H4 (cell line): ENCODE results near the gene UBASH3A. TPM values are rescaled to one million over a fixed set of nuclear protein-coding genes. Genes with fewer than 3 reads are reported as not detected.

Source experiments
- DNase-seq: peaks from one replicate; pipeline ENCODE4 v3.0.0-alpha.2; 2015; ENCODE audit warnings: low spot score
- total RNA-seq: library from RNA; depleted of rRNA; stranded (reverse); fragments of >200 nt; shearing (Covaris generic); gene quantifications from 2 replicates; pipeline ENCODE4 v1.2.3, GENCODE V29; 2014; rRNA removed

Gene UBASH3A
- total RNA-seq, 1 experiment from 2014 or later = not detected

DNA sequence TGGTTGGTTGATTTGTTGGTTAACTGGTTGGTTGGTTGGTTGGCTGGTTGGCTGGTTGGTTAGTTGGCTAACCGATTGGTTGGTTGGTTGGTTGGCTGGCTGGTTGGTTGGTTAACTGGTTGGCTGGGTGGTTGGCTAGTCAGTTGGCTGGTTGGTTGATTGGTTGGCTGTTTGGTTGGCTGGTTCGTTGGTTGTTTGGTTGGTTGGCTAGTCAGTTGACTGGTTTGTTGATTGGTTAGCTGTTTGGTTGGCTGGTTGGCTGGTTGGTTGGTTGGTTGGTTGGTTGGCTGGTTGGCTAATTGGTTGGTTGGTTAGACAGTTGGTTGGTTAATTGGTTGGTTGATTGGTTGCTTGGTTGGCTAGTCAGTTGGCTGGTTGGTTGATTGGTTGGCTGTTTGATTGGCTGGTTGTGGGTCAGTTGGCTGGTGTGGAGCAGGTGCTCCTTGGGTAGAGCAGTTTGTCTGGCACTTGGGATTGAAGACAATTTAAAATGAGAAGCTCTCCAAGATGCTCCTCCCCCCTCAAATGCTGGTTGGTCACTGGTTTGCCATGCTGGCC is 85.4 kb downstream of the UBASH3A start:
- DNase-seq = no peak

DNA sequence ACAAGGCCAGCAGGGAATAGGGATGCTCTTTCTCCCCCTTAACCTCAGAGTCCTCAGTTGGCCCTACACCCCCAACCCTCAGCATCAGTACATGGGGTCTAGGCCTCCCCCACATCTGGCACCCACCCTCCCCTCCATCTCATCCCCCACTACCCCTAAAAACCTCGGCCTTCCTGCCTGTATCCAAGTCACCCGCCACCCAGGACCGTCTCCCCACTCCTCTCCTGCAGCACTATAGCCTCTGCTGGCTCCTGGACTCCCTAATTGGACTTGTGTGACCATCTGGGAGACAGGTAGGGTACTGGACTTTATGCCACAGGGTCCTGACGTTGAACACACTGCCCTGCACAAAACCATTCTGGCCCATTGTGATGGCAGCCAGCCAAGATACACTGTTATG is 86.3 kb downstream of the UBASH3A start:
- no peak for DNase-seq

DNA sequence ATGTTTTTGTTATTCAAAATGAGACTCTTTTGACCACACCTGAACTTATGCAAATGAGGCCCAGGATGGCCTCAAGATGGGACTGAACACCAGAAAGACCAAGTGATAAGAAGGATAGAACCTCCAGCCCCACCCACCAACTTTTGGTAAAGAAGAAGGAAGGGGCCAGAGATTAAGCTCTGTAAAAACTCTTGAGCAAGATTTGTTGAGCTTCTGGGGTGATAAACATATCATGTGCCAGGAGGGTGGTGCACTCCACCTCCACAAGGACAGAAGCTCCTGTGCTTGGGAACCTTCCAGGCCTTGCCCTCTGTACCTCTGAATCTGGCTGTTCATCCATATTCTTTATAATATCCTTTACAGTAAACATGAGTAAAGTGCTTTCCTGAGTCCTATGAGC is 87.0 kb downstream of the UBASH3A start:
- DNase-seq = no peak

DNA sequence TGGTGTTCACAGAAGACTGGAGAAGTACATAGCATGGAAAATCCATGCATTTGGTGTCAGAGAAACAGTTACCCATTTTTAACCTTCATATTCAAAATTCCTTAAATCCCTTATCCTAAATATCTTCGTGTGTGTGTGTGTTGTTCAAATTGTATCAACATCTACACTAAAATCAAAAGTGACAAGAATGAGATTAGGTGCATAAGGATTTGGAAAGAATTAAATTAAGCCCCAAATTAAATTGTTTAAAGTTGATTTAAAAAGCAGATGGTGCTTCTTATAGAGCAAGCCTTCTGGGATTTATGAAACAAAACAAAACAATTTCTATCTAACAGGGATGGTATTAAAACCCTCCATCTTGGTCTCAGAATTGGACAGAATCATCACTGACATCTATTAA is 87.6 kb downstream of the UBASH3A start:
- DNase-seq = no peak

DNA sequence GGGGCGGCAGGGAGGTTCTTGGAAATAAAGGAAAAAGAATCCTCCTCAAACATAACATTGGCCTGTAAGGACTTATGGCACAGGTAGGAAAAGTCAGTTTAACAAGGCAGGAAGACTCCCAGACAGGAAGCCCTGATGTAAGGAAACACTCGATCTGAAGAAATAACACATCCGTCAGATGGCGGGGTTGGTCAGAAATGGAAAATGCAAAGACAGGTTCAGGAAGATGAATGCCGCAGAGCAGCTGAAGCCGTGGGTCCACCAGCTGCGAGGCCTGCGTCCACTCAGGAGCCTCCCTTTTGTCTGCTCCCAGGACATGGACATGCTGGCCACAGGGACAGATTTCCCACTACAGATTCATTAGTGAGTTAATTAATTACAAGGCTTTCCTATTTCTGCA is 88.5 kb downstream of the UBASH3A start:
- no peak for DNase-seq

DNA sequence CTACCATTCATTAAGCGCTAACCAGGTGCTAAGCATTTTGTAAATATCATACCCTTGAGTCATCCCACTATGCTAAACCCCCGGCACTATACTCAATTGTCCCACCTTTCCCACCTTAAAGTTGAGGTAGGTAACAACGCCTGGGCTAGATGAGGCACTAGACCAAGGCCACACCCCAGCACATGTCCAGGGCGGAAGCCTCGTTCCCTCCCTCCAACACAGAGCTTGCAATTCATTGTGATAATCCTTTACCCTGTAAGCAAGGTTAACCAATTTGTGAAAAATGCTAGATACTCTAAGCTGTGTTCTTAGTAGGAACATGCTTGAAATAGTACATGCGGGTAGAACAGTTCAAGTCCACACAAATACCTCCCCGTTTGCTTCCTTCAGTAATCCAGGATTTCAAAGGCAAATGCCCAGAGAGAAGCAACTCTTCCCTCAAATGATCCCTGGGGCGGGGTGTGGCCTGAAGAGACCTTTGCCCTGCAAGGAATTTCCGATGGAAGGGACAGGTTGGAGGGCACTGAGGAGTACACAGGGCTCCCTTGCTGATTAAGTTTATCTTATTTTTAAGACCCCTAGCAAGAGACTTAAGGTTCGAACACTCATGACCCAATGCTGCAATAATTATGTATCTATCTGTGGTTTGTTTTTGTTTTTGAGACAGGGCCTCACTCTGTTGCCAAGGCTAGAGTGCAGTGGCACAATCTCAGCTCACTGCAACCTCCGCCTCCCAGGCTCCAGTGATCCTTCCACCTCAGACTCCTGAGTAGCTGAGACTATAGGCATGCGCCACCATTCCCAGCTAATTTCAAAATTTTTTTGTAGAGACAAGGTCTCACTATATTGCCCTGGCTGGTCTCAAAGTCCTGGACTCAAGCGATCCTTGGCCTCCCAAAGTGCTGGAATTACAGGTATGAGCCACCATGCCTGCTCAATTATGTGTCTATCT is 89.7 kb downstream of the UBASH3A start:
- DNase-seq = no peak

DNA sequence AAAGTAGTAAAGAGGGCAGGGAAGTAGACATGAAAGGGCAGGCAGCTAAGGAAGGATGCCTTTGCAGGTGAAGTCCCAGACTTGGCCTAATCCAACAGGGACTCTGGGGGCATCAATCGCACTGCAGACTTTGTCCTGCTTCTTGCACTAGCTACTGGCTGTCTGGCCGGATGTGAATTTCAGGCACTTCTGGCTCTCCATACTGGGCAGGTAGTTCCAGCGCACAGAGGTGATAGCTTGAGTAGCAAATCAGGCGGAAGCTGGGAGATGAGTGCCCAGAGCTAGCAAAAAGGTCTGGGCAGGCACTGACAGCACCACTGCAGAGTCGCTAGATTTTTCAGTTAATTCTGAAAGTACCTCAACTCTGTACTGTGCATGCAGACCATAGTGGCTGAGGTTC is 91.3 kb downstream of the UBASH3A start:
- no peak for DNase-seq

DNA sequence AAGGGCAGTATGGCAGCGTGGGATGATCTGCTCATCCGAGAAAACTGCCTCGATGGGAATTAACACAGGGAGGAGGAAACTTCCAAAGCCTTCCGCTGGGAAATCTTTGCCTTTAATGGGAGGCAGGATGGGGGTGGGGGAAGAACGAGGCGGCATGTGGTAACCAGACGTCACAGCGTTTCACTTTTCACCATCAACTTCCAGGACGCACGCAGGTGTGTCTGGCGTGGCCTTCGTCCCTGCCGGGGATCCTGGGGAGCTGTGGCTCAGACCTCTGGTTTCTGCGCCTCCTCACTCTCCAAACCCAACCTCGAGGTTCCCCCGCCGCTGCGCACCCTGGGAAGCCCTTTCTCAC is 92.0 kb downstream of the UBASH3A start:
- no peak for DNase-seq

DNA sequence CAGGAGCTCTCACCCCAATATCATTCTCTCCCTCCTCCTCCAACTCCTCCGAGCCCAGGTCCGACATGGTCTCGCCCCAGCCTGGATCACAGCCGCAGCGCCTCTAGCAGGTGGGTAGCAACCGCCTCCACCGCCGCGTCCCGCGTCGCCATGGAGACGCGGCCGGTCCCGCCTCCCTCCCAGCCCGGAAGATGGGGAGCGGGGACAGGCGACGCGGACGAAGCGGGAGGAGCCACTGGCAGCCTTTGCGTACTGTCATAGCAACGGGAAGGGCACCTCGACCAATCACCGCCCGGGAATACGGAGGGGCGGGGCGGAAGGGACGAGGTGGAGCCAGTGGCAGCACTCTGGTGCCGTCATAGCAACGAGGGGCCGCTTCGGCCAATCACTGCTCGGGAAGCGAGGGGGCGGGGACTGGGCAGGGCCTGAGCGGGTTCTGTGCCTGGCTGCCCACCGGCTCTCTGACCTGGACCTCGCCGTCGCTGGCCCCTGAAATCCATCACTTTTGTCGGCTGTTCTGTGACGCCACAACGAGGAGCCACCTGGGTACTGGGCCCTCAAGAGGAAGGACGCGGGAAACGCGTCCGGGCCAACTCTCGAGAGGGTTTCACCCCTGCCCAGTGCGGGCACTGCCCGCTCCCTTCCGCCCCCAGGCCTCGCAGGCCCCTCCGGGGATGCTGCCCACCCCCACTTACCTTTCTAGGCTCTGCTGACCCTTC is 92.6 kb downstream of the UBASH3A start, which contains the start of gene RSPH1:
Gene RSPH1, minus strand, starts transcription at position 105 of the 719 bp plus-strand sequence. Its CDS starts 38 bp downstream, at position 67.
- peak; percentile 99 for DNase-seq

DNA sequence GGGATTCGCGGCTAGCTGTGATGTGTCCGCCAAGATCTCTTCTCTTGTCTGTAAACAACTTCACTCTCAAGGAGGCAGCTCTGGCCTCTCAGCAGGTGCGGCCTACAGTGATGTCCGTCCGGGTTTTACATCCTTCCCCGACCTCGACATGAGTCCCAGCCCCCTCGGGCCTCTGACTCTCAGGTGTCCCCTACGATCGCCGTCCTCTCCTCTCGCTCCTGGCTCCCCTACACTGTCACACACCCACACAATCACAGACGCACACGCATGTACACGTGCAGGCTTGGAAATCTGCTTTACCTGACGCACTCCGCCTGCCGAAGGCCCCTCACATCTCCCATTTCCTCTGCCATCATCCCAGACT is 93.1 kb downstream of the UBASH3A start:
- no peak for DNase-seq

Other genes starting within 250 kb of the UBASH3A start
- gene ABCG1, start 184.8 kb upstream of the UBASH3A start, total RNA-seq = 7.8 and 9.0 TPM in 2 replicates
- gene TFF3, start 88.5 kb upstream of the UBASH3A start, total RNA-seq = not detected in 2 replicates
- not detected in 2 replicates for gene TFF2, start 52.9 kb upstream of the UBASH3A start, total RNA-seq
- not detected in 2 replicates for gene TFF1, start 37.4 kb upstream of the UBASH3A start, total RNA-seq
- 3.2 and 6.9 TPM in 2 replicates for gene TMPRSS3, start 7.8 kb upstream of the UBASH3A start, total RNA-seq
- not detected in 2 replicates for gene RSPH1, start 92.3 kb downstream of the UBASH3A start, total RNA-seq
- gene SLC37A1, start 110.0 kb downstream of the UBASH3A start, total RNA-seq = 6.7 and 9.2 TPM in 2 replicates
- gene PDE9A, start 249.7 kb downstream of the UBASH3A start, total RNA-seq = 2.7 and 6.4 TPM in 2 replicates